Neuronal stem cell (in vitro differentiated cells): ENCODE results near the gene ARRDC2.
A peak's percentile ranks its signal among the peaks of the same experiment; 100 is the strongest.

Experiments
- DNase-seq: peaks from one replicate; pipeline ENCODE4 v3.0.0-alpha.2; 2013; ENCODE audit warnings: low spot score
- H2AFZ ChIP-seq: one replicate; pipeline ENCODE4 v1.6.1; 2013; ENCODE audit warnings: mild to moderate bottlenecking, low read length, inconsistent platforms
- H2AK5ac ChIP-seq: 2 replicates; pipeline ENCODE4 v1.6.1; 2013; ENCODE audit warnings: low read depth, mild to moderate bottlenecking, inconsistent platforms, low read length, moderate library complexity, mixed read lengths
- H2BK120ac ChIP-seq: 2 replicates; pipeline ENCODE4 v1.6.1; 2013; ENCODE audit warnings: low read depth, mild to moderate bottlenecking, inconsistent platforms, low read length, moderate library complexity, mixed read lengths
- H2BK12ac ChIP-seq: one replicate; pipeline ENCODE4 v1.6.1; 2013; ENCODE audit warnings: low read length, inconsistent platforms
- H2BK15ac ChIP-seq: 2 replicates; pipeline ENCODE4 v1.6.1; 2013; ENCODE audit warnings: mild to moderate bottlenecking, low read length, inconsistent platforms, mixed read lengths
- H2BK5ac ChIP-seq: one replicate; pipeline ENCODE4 v1.6.1; 2013; ENCODE audit warnings: inconsistent platforms, mild to moderate bottlenecking, low read length, moderate library complexity
- H3K14ac ChIP-seq: one replicate; pipeline ENCODE4 v1.6.1; 2013; ENCODE audit warnings: low read length, inconsistent platforms
- H3K18ac ChIP-seq: 2 replicates; pipeline ENCODE4 v1.6.1; 2013; ENCODE audit warnings: low read length, inconsistent platforms
- H3K23ac ChIP-seq: 2 replicates; pipeline ENCODE4 v1.6.1; 2013; ENCODE audit warnings: low read depth, mild to moderate bottlenecking, mixed read lengths, low read length, inconsistent platforms; ENCODE audit not compliant: poor library complexity
- H3K27ac ChIP-seq: replicated peaks from 3 replicates; pipeline ENCODE4 v1.5.1; 2013; ENCODE audit warnings: low read length, inconsistent platforms
- H3K27me3 ChIP-seq, 3 experiments: 2 replicates each; pipeline ENCODE4 v1.6.1; 2013; ENCODE audit warnings: low read length in 3 of 3, mild to moderate bottlenecking in 2 of 3, inconsistent platforms in 1 of 3, low read depth in 1 of 3, mixed read lengths in 1 of 3, moderate library complexity in 1 of 3; ENCODE audit not compliant: control insufficient read depth in 3 of 3, insufficient read depth in 3 of 3
- H3K36me3 ChIP-seq, 2 donors: replicated peaks in 1 of 2; 2 replicates each; pipeline ENCODE4 v1.6.1; 2013; ENCODE audit warnings: low read length in 2 of 2; ENCODE audit not compliant: control insufficient read depth in 2 of 2, insufficient read depth in 2 of 2
- H3K4ac ChIP-seq: 2 replicates; pipeline ENCODE4 v1.6.1; 2013; ENCODE audit warnings: inconsistent platforms, mild to moderate bottlenecking, low read length, moderate library complexity
- H3K4me1 ChIP-seq, 2 donors: 1 replicate in 1 of 2; 2 replicates in 1 of 2; pipeline ENCODE4 v1.6.1; 2013; ENCODE audit warnings: low read length in 2 of 2, low read depth in 1 of 2; ENCODE audit not compliant: control insufficient read depth in 2 of 2, insufficient read depth in 1 of 2
- H3K4me2 ChIP-seq: one replicate; pipeline ENCODE4 v1.6.1; 2013; ENCODE audit warnings: mild to moderate bottlenecking, low read length, inconsistent platforms; ENCODE audit not compliant: insufficient read depth, poor library complexity, severe bottlenecking
- H3K4me3 ChIP-seq, 2 donors: 2 replicates each; pipeline ENCODE4 v1.5.1; 2013; ENCODE audit warnings: low read length in 2 of 2, mild to moderate bottlenecking in 2 of 2, inconsistent platforms in 1 of 2, moderate library complexity in 1 of 2
- H3K79me1 ChIP-seq: one replicate; pipeline ENCODE4 v1.6.1; 2013; ENCODE audit warnings: low read depth, mild to moderate bottlenecking, inconsistent platforms, low read length, moderate library complexity
- H3K9ac ChIP-seq: one replicate; pipeline ENCODE4 v1.6.1; 2013; ENCODE audit warnings: mild to moderate bottlenecking, low read depth, low read length, inconsistent platforms; ENCODE audit not compliant: poor library complexity
- H3K9me3 ChIP-seq, 2 donors: replicated peaks in 1 of 2; 2 replicates each; pipeline versions ENCODE3 to v1.6.1; 2013; ENCODE audit warnings: low read length in 2 of 2, mild to moderate bottlenecking in 2 of 2, inconsistent platforms in 1 of 2, low read depth in 1 of 2, mixed read lengths in 1 of 2, moderate library complexity in 1 of 2; ENCODE audit not compliant: control insufficient read depth in 2 of 2, insufficient read depth in 1 of 2
- H4K8ac ChIP-seq: one replicate; pipeline ENCODE4 v1.6.1; 2013; ENCODE audit warnings: low read depth, mild to moderate bottlenecking, inconsistent platforms, low read length, moderate library complexity
- H4K91ac ChIP-seq: one replicate; pipeline ENCODE4 v1.6.1; 2013; ENCODE audit warnings: low read length, low read depth, mild to moderate bottlenecking, inconsistent platforms; ENCODE audit not compliant: poor library complexity
- WGBS, 2 donors: extraction: QIAGEN DNeasy Blood & Tissue Kit; methylation state at CpG; one replicate each; pipeline ENCODE4 v1.1.7; 2013; ENCODE audit warnings: missing lambda C conversion rate in 2 of 2, mixed read lengths in 1 of 2; ENCODE audit not compliant: insufficient read length in 2 of 2, insufficient replicate concordance in 1 of 2; ENCODE audit errors: extremely low coverage in 2 of 2; 5-methylcytosine and 5-hydroxymethylcytosine counted together

ARRDC2 gene

GRCh38 chr19:18017275-18018083 is 9.5 kb downstream of the ARRDC2 start:
- Histone ChIP-seq H4K91ac (no peak overlapping the region), H3K36me3 (no peaks in the 10 kb centered on the region), H3K79me1 (no peaks in the 10 kb centered on the region), H3K23ac (no peak overlapping the region), H3K9me3 (no peaks in the 10 kb centered on the region), H3K27ac (no peak overlapping the region), H2AK5ac (no peak overlapping the region), H3K18ac (peak overlapping the region; percentile 9), H2BK15ac (no peak overlapping the region), H3K14ac (no peak overlapping the region), H2BK120ac (no peak overlapping the region), H4K8ac (no peak overlapping the region), H3K4me1 (peaks cover 16 to 17% of the 10 kb centered on the region in 2 donors), H3K4ac (no peak overlapping the region), H3K9ac (no peak overlapping the region), H2BK12ac (no peak overlapping the region), H2BK5ac (no peak overlapping the region), H3K27me3 (no peaks in the 10 kb centered on the region), H2AFZ (no peak overlapping the region), H3K4me3 (no peak overlapping the region), H3K4me2 (no peak overlapping the region)
- DNase-seq: no peak
- no CpG with 5 or more reads among the region's 15 CpGs for WGBS, 2 donors

DNA sequence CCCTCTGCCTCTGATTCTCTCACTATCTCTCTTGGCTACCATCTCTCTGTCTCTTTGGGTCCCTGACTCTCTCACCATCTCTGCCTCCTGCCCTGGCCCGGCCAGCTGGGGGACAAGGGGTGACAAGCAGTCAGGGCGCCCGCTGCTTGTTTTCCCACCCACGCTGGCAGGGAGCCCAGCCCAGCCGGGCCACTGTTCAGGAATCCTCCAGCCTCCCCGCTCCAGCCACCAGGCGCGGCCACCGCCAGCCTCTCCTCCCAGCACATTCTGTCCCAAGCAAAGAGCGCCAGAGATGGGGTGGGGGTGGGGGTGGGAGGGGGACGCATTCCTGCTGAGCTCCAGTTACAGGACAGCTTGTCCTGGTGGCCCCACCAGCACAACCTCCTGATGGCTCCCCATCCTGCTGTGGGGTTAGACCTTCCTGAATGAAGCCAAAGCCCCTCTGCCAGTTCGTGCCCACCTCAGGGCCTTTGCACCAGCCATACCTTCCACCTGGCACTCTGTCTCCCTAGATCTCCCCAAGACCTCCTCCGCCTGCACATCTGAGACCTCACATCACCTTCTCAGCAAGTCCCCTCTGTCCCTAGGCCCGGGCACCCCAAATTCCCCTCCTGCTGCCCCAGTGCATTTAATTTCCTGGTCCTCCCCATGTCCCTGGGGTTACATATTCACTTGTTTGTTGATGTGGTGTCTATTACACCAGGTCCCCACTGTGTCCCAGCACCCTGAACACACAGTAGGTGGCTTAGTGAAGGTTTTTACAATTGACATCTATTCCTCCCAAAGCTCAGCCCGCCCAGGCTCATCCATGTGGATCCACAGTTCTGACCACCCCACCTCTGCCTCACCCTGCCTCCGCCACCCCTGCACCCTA is 12.5 kb downstream of the ARRDC2 start:
- WGBS, 2 donors: no CpG with 5 or more reads among the region's 16 CpGs
- Histone ChIP-seq H3K4me3 (no peak overlapping the region), H3K18ac (no peak overlapping the region), H2BK15ac (no peak overlapping the region), H3K9me3 (peaks cover 0 to 2% of the 10 kb centered on the region in 2 donors), H3K4me2 (no peak overlapping the region), H3K14ac (no peak overlapping the region), H2BK120ac (peak overlapping the region; percentile 77), H2BK12ac (no peak overlapping the region), H3K4ac (no peak overlapping the region), H3K79me1 (no peaks in the 10 kb centered on the region), H3K27me3 (no peaks in the 10 kb centered on the region), H3K27ac (no peak overlapping the region), H3K36me3 (no peaks in the 10 kb centered on the region), H4K91ac (no peak overlapping the region), H3K9ac (no peak overlapping the region), H2AFZ (peak overlapping the region; percentile 65), H3K4me1 (peaks cover 5 to 6% of the 10 kb centered on the region in 2 donors), H2BK5ac (no peak overlapping the region), H2AK5ac (no peak overlapping the region), H4K8ac (no peak overlapping the region), H3K23ac (no peak overlapping the region)
- no peak for DNase-seq

- DNase-seq: no peak
- no peak overlapping the region for H3K23ac ChIP-seq
- no CpG with 5 or more reads among the region's 21 CpGs for WGBS, 2 donors
Measured at GRCh38 chr19:18021121-18021755, 13.3 kb downstream of the ARRDC2 start.

More at GRCh38 chr19:18021121-18021755, 13.3 kb downstream of the ARRDC2 start:
- Histone ChIP-seq H3K36me3 (no peaks in the 10 kb centered on the region), H3K4ac (no peak overlapping the region), H3K14ac (no peak overlapping the region), H3K27me3 (no peaks in the 10 kb centered on the region), H2BK15ac (peak overlapping the region; percentile 28), H2BK120ac (peak overlapping the region; percentile 77), H2AFZ (peak overlapping the region; percentile 65), H3K18ac (peak overlapping the region; percentile 31), H2AK5ac (peak overlapping the region; percentile 6), H3K4me1 (peaks cover 5 to 6% of the 10 kb centered on the region in 2 donors), H2BK5ac (no peak overlapping the region), H3K27ac (no peak overlapping the region), H2BK12ac (no peak overlapping the region), H3K9me3 (peaks cover 0 to 2% of the 10 kb centered on the region in 2 donors), H4K8ac (peak overlapping the region; percentile 83), H3K4me2 (no peak overlapping the region), H4K91ac (no peak overlapping the region), H3K79me1 (no peaks in the 10 kb centered on the region), H3K4me3 (no peak overlapping the region), H3K9ac (no peak overlapping the region)
